SK-N-SH (cell line): Measurements from ENCODE around the gene VPS33A. TPM values are rescaled to one million over a fixed set of nuclear protein-coding genes. Genes with fewer than 3 reads are reported as not detected.

Experiments used
- CTCF ChIA-PET: fragments of 300-600, 350-600 bp; formaldehyde crosslinking; extraction: SDS; loops from one replicate; lab custom pipeline; 2021; lab: Yijun Ruan, JAX
- POLR2A ChIA-PET: fragments of 350-600 bp; sonication (Branson Sonifier 250); formaldehyde crosslinking; extraction: SDS; loops from one replicate; lab custom pipeline; 2020; ENCODE audit warnings: antibody characterized with exemption, inconsistent platforms; lab: Yijun Ruan, JAX
- DNase-seq: peaks from one replicate; pipeline ENCODE4 v3.0.0; 2012
- H2AFZ ChIP-seq: fragments of 200-600 bp; sonication (generic); 2 replicates; pipeline ENCODE4 v1.8.1; 2016; ENCODE audit warnings: antibody characterized with exemption, mild to moderate bottlenecking, low read depth
- H3F3A ChIP-seq: fragments of 200-600 bp; sonication (generic); replicated peaks from 2 replicates; pipeline ENCODE3; 2016; ENCODE audit warnings: antibody characterized with exemption, mild to moderate bottlenecking; ENCODE audit not compliant: insufficient read depth
- H3K27ac ChIP-seq, 2 experiments: fragments of 200-500 bp in 1 of 2; fragments of 200-600 bp in 1 of 2; sonication (Bioruptor generic) in 1 of 2; sonication (generic), shearing (Covaris generic) in 1 of 2; 2 replicates each; pipeline versions ENCODE4 v1.5.1 to v1.6.1; 2014 to 2016; ENCODE audit warnings: low read depth in 2 of 2, inconsistent platforms in 1 of 2, low read length in 1 of 2, mild to moderate bottlenecking in 1 of 2, mixed read lengths in 1 of 2
- H3K27me3 ChIP-seq: fragments of 200-600 bp; sonication (generic), shearing (Covaris generic); 2 replicates; pipeline ENCODE4 v1.6.1; 2016; ENCODE audit warnings: mixed run types; ENCODE audit not compliant: insufficient read depth
- H3K36me3 ChIP-seq, 2 experiments: fragments of 200-500 bp in 1 of 2; fragments of 200-600 bp in 1 of 2; sonication (Bioruptor generic) in 1 of 2; sonication (generic) in 1 of 2; replicated peaks in 1 of 2; 2 replicates each; pipeline versions ENCODE3 to v1.5.1; 2014 to 2016; ENCODE audit warnings: low read length in 1 of 2, mild to moderate bottlenecking in 1 of 2; ENCODE audit not compliant: insufficient read depth in 2 of 2, control insufficient read depth in 1 of 2
- H3K4me1 ChIP-seq, 2 experiments: fragments of 200-500 bp in 1 of 2; fragments of 200-600 bp in 1 of 2; sonication (Bioruptor generic) in 1 of 2; sonication (generic), shearing (Covaris generic) in 1 of 2; 2 replicates each; pipeline versions ENCODE4 v1.5.1 to v1.6.1; 2014 to 2016; ENCODE audit warnings: low read depth in 1 of 2, low read length in 1 of 2, mixed run types in 1 of 2; ENCODE audit not compliant: insufficient read depth in 2 of 2, control insufficient read depth in 1 of 2
- H3K4me2 ChIP-seq: fragments of 200-600 bp; sonication (generic), shearing (Covaris generic); 2 replicates; pipeline ENCODE4 v1.6.1; 2017; ENCODE audit warnings: mixed run types
- H3K4me3 ChIP-seq, 2 experiments: fragments of 200-500 bp in 1 of 2; fragments of 200-600 bp in 1 of 2; sonication (Bioruptor generic) in 1 of 2; sonication (generic), shearing (Covaris generic) in 1 of 2; 2 replicates each; pipeline versions ENCODE4 v1.5.1 to v1.8.1; 2014 to 2016; ENCODE audit warnings: low read depth in 2 of 2, inconsistent platforms in 1 of 2, low read length in 1 of 2, mild to moderate bottlenecking in 1 of 2, mixed read lengths in 1 of 2, moderate library complexity in 1 of 2
- H3K79me2 ChIP-seq: fragments of 200-600 bp; sonication (generic); 2 replicates; pipeline ENCODE4 v1.8.1; 2017; ENCODE audit warnings: mild to moderate bottlenecking; ENCODE audit not compliant: insufficient read depth
- H3K9ac ChIP-seq: fragments of 200-600 bp; sonication (generic); 2 replicates; pipeline ENCODE4 v1.6.1; 2017; ENCODE audit warnings: mixed run types
- H3K9me2 ChIP-seq: fragments of 200-600 bp; sonication (generic); 2 replicates; pipeline ENCODE4 v1.6.1; 2017; ENCODE audit warnings: mixed run types
- H3K9me3 ChIP-seq: fragments of 200-600 bp; sonication (generic); 2 replicates; pipeline ENCODE4 v1.6.1; 2017; ENCODE audit warnings: mixed run types, mild to moderate bottlenecking, moderate library complexity
- H4K20me1 ChIP-seq: fragments of 200-600 bp; sonication (generic); 2 replicates; pipeline ENCODE4 v1.6.1; 2017; ENCODE audit warnings: mild to moderate bottlenecking, mixed run types; ENCODE audit not compliant: insufficient read depth
- CHD2 ChIP-seq: fragments of 150-350 bp; IDR thresholded peaks from 2 replicates; pipeline ENCODE4 v1.6.1; 2018; ENCODE audit warnings: low read length; ENCODE audit not compliant: partially characterized antibody
- ELF1 ChIP-seq: IDR thresholded peaks from 2 replicates; pipeline ENCODE4 v1.4.0; 2012
- FOXJ3 ChIP-seq: sonication (generic); formaldehyde crosslinking; IDR thresholded peaks from 2 replicates; pipeline ENCODE4 v1.5.1; 2020; ENCODE audit warnings: mild to moderate bottlenecking, missing genetic modification reagents
- FOXM1 ChIP-seq: IDR thresholded peaks from 2 replicates; pipeline ENCODE4 v1.4.0; 2012; ENCODE audit warnings: low read depth, mild to moderate bottlenecking
- GABPA ChIP-seq: IDR thresholded peaks from 2 replicates; pipeline ENCODE4 v1.4.0; 2012; ENCODE audit warnings: low read depth, mild to moderate bottlenecking
- GATA2 ChIP-seq: sonication (generic); formaldehyde crosslinking; IDR thresholded peaks from 2 replicates; pipeline ENCODE4 v1.5.0; 2020; ENCODE audit warnings: mild to moderate bottlenecking, missing genetic modification reagents
- JUND ChIP-seq: IDR thresholded peaks from 2 replicates; pipeline ENCODE4 v1.4.0; 2012
- MEF2A ChIP-seq: IDR thresholded peaks from 2 replicates; pipeline ENCODE4 v1.4.0; 2012; ENCODE audit warnings: low read depth, borderline replicate concordance
- MXI1 ChIP-seq: IDR thresholded peaks from 2 replicates; pipeline ENCODE4 v1.6.1; 2012; ENCODE audit warnings: mild to moderate bottlenecking, low read depth, low read length, improper control_type of control experiment
- NFIC ChIP-seq: IDR thresholded peaks from 2 replicates; pipeline ENCODE4 v1.4.0; 2012; ENCODE audit warnings: borderline replicate concordance
- POLR2AphosphoS5 ChIP-seq: IDR thresholded peaks from 2 replicates; pipeline ENCODE4 v1.6.1; 2012; ENCODE audit warnings: low read depth, low read length
- RAD21 ChIP-seq: IDR thresholded peaks from 2 replicates; pipeline ENCODE4 v1.6.1; 2012; ENCODE audit warnings: mild to moderate bottlenecking, low read length
- RXRA ChIP-seq: IDR thresholded peaks from 2 replicates; pipeline ENCODE4 v1.4.0; 2012; ENCODE audit warnings: low read depth, mild to moderate bottlenecking, borderline replicate concordance
- SIN3A ChIP-seq: IDR thresholded peaks from 2 replicates; pipeline ENCODE4 v1.6.1; 2012; ENCODE audit warnings: low read depth, mild to moderate bottlenecking, low read length, moderate library complexity, borderline replicate concordance
- SMC3 ChIP-seq: IDR thresholded peaks from 2 replicates; pipeline ENCODE4 v1.6.1; 2012; ENCODE audit warnings: low read depth, low read length, improper control_type of control experiment
- TAF1 ChIP-seq: IDR thresholded peaks from 2 replicates; pipeline ENCODE4 v1.6.1; 2012; ENCODE audit warnings: low read depth, mild to moderate bottlenecking, low read length, moderate library complexity, borderline replicate concordance
- TCF12 ChIP-seq: IDR thresholded peaks from 2 replicates; pipeline ENCODE4 v1.4.0; 2012
- TEAD4 ChIP-seq: IDR thresholded peaks from 2 replicates; pipeline ENCODE4 v1.4.0; 2012; ENCODE audit warnings: mild to moderate bottlenecking, borderline replicate concordance; ENCODE audit not compliant: insufficient read depth
- WGBS: methylation state at CpG from one replicate; pipeline ENCODE4 v1.1.6; 2017; ENCODE audit warnings: low lambda C conversion rate; 5-methylcytosine and 5-hydroxymethylcytosine counted together
- polyA plus RNA-seq, 3 experiments: library from polyadenylated mRNA; depleted of rRNA; stranded (reverse); fragments of >200 nt; gene quantifications; 2 replicates each; pipeline ENCODE4 v1.2.3, GENCODE V29; 2012
- TF ChIP-seq, protein P1 (sequence below): fragments of 150-350 bp; IDR thresholded peaks from 2 replicates; pipeline ENCODE4 v1.6.1; 2017; ENCODE audit warnings: antibody characterized with exemption, low read length, low read depth, borderline replicate concordance
- TF ChIP-seq, protein P2 (sequence below): IDR thresholded peaks from 2 replicates; pipeline ENCODE4 v1.4.0; 2012; ENCODE audit warnings: low read depth, borderline replicate concordance
- TF ChIP-seq, protein P3 (sequence below): IDR thresholded peaks from 2 replicates; pipeline ENCODE4 v1.4.0; 2012; ENCODE audit warnings: low read depth, borderline replicate concordance
- TF ChIP-seq, protein P4 (sequence below): IDR thresholded peaks from 2 replicates; pipeline ENCODE4; 2012
- TF ChIP-seq, protein P5 (sequence below): fragments of 150-350 bp; IDR thresholded peaks from 2 replicates; pipeline ENCODE4 v1.6.1; 2016; ENCODE audit warnings: mild to moderate bottlenecking, low read depth, low read length
- TF ChIP-seq, protein P6 (sequence below): fragments of 200-600 bp; sonication (generic); IDR thresholded peaks from 2 replicates; pipeline ENCODE4 v1.6.1; 2017; ENCODE audit warnings: antibody characterized with exemption, mild to moderate bottlenecking, moderate library complexity

Gene VPS33A
- polyA plus RNA-seq, 1 of the 3 experiments (the other 2 are of a cell fraction): 17.0 TPM

DNA sequence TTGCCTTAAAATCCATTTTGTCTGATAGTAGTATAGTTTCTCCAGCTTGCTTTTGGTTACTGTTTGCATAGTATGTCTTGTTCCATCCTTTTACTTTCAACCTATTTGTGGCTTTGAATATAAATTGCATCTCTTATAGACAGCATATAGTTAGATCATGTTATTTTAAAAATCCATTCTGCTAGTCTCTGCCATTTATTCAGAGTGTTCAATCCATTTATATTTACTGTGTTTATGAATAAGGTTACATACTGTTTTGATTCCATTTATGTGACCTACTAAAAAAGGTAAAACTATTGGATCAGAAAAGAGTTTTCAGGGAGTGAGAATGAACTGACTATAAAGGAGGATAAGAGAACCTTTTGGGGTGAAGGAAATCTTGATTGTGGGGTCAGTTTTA, 29.6 kb upstream of the VPS33A start:
- Histone ChIP-seq H3K4me1 (no peaks in the 10 kb centered on the region), H2AFZ (no peak overlapping the region), H3K79me2 (no peaks in the 10 kb centered on the region), H3K4me3 (no peak overlapping the region), H3K9me2 (no peaks in the 10 kb centered on the region), H4K20me1 (no peaks in the 10 kb centered on the region), H3K27me3 (no peaks in the 10 kb centered on the region), H3K9me3 (no peaks in the 10 kb centered on the region), H3K9ac (no peak overlapping the region), H3F3A (no peaks in the 10 kb centered on the region), H3K4me2 (no peak overlapping the region), H3K27ac (no peak overlapping the region), H3K36me3 (peaks cover 10 to 39% of the 10 kb centered on the region in 2 experiments)
- POLR2A ChIA-PET: no interaction called here
- no peak for DNase-seq
- TF ChIP-seq, protein P1, sequence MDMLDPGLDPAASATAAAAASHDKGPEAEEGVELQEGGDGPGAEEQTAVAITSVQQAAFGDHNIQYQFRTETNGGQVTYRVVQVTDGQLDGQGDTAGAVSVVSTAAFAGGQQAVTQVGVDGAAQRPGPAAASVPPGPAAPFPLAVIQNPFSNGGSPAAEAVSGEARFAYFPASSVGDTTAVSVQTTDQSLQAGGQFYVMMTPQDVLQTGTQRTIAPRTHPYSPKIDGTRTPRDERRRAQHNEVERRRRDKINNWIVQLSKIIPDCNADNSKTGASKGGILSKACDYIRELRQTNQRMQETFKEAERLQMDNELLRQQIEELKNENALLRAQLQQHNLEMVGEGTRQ: no peak
- TF ChIP-seq JUND (no peak), GABPA (no peak), TAF1 (no peak), RAD21 (no peak), SMC3 (no peak), FOXJ3 (CRISPR knock-in tag) (no peak), CHD2 (no peak), NFIC (no peak), TEAD4 (no peak), POLR2AphosphoS5 (no peak), MXI1 (no peak)
- TF ChIP-seq, protein P2, sequence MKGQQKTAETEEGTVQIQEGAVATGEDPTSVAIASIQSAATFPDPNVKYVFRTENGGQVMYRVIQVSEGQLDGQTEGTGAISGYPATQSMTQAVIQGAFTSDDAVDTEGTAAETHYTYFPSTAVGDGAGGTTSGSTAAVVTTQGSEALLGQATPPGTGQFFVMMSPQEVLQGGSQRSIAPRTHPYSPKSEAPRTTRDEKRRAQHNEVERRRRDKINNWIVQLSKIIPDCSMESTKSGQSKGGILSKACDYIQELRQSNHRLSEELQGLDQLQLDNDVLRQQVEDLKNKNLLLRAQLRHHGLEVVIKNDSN: no peak
- TF ChIP-seq, protein P3, sequence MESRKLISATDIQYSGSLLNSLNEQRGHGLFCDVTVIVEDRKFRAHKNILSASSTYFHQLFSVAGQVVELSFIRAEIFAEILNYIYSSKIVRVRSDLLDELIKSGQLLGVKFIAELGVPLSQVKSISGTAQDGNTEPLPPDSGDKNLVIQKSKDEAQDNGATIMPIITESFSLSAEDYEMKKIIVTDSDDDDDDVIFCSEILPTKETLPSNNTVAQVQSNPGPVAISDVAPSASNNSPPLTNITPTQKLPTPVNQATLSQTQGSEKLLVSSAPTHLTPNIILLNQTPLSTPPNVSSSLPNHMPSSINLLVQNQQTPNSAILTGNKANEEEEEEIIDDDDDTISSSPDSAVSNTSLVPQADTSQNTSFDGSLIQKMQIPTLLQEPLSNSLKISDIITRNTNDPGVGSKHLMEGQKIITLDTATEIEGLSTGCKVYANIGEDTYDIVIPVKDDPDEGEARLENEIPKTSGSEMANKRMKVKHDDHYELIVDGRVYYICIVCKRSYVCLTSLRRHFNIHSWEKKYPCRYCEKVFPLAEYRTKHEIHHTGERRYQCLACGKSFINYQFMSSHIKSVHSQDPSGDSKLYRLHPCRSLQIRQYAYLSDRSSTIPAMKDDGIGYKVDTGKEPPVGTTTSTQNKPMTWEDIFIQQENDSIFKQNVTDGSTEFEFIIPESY: no peak
- CTCF ChIA-PET: no interaction called here

DNA sequence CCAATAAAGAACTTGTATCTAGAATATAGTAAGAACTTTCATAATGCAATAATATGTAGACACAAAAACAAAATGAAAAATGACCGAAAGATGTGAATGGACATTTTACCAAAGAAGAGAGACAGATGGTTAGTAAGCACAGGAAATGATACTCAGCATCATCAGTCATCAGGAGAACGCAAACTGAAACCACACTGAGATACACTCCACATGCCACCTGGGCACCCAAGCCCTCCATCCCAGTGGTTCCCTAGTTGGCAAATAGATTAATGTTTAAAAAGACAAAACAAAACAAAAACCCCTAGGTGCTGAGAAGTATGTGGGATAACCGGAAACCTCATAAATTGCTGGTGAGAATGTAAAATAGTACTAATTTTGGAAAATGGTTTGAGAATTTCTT, 26.8 kb upstream of the VPS33A start:
- peaks cover 8 to 29% of the 10 kb centered on the region in 2 experiments for H3K36me3 ChIP-seq
- H4K20me1 ChIP-seq: no peaks in the 10 kb centered on the region
- no peaks in the 10 kb centered on the region for H3K79me2 ChIP-seq
- 92% methylated on average over 3 of the region's 3 CpGs for WGBS
- H3K9ac ChIP-seq: no peak overlapping the region
- CTCF ChIA-PET: no interaction called here
- H3K27ac ChIP-seq: no peak overlapping the region
- H3F3A ChIP-seq: peaks cover 2% of the 10 kb centered on the region
- H3K9me3 ChIP-seq: no peaks in the 10 kb centered on the region
- no peaks in the 10 kb centered on the region for H3K4me1 ChIP-seq
- no peak overlapping the region for H3K4me2 ChIP-seq
- no peaks in the 10 kb centered on the region for H3K9me2 ChIP-seq
- POLR2A ChIA-PET: no interaction called here
- no peaks in the 10 kb centered on the region for H3K27me3 ChIP-seq
- H3K4me3 ChIP-seq: no peak overlapping the region
- no peak for DNase-seq
- no peak overlapping the region for H2AFZ ChIP-seq
- TF ChIP-seq ELF1 (no peak), GATA2 (no peak), SIN3A (no peak), FOXM1 (no peak), POLR2AphosphoS5 (no peak), FOXJ3 (CRISPR knock-in tag) (no peak), MEF2A (no peak), TCF12 (no peak), RXRA (no peak), CHD2 (no peak)
- TF ChIP-seq, protein P4, sequence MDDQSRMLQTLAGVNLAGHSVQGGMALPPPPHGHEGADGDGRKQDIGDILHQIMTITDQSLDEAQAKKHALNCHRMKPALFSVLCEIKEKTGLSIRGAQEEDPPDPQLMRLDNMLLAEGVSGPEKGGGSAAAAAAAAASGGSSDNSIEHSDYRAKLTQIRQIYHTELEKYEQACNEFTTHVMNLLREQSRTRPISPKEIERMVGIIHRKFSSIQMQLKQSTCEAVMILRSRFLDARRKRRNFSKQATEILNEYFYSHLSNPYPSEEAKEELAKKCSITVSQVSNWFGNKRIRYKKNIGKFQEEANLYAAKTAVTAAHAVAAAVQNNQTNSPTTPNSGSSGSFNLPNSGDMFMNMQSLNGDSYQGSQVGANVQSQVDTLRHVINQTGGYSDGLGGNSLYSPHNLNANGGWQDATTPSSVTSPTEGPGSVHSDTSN: no peak
- TF ChIP-seq, protein P5, sequence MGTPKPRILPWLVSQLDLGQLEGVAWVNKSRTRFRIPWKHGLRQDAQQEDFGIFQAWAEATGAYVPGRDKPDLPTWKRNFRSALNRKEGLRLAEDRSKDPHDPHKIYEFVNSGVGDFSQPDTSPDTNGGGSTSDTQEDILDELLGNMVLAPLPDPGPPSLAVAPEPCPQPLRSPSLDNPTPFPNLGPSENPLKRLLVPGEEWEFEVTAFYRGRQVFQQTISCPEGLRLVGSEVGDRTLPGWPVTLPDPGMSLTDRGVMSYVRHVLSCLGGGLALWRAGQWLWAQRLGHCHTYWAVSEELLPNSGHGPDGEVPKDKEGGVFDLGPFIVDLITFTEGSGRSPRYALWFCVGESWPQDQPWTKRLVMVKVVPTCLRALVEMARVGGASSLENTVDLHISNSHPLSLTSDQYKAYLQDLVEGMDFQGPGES: no peak
- TF ChIP-seq, protein P6, sequence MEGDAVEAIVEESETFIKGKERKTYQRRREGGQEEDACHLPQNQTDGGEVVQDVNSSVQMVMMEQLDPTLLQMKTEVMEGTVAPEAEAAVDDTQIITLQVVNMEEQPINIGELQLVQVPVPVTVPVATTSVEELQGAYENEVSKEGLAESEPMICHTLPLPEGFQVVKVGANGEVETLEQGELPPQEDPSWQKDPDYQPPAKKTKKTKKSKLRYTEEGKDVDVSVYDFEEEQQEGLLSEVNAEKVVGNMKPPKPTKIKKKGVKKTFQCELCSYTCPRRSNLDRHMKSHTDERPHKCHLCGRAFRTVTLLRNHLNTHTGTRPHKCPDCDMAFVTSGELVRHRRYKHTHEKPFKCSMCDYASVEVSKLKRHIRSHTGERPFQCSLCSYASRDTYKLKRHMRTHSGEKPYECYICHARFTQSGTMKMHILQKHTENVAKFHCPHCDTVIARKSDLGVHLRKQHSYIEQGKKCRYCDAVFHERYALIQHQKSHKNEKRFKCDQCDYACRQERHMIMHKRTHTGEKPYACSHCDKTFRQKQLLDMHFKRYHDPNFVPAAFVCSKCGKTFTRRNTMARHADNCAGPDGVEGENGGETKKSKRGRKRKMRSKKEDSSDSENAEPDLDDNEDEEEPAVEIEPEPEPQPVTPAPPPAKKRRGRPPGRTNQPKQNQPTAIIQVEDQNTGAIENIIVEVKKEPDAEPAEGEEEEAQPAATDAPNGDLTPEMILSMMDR: no peak
